Endothelial cell of umbilical vein (primary cell): ENCODE measurements around the gene RMI2. TPM values are rescaled to one million over a fixed set of nuclear protein-coding genes. Genes with fewer than 3 reads are reported as not detected.

ENCODE experiments used
- BruUV-seq: library from RNA; stranded (reverse); fragments of 400-500 nt; replicated peaks from 2 replicates; lab custom pipeline; 2021; lab: Mats Ljungman, UMichigan
- CTCF ChIA-PET: fragments of 300-600, 350-600 bp; sonication (Branson Sonifier 250); formaldehyde crosslinking; loops from one replicate; lab custom pipeline; 2021; ENCODE audit warnings: antibody characterized with exemption, inconsistent platforms; lab: Charles Lee
- POLR2A ChIA-PET: fragments of 300-600, 350-600 bp; sonication (Branson Sonifier 250); formaldehyde crosslinking; loops from one replicate; lab custom pipeline; 2021; ENCODE audit warnings: antibody characterized with exemption, inconsistent platforms; lab: Charles Lee
- DNase-seq: peaks from one replicate; pipeline ENCODE4 v3.0.0-alpha.2; 2011; ENCODE audit warnings: low read depth, low spot score
- FAIRE-seq: peaks from 2 replicates; lab custom pipeline; 2011; peaks lifted over from hg19 to GRCh38; lab: Jason Lieb, UNC
- H2AFZ ChIP-seq: 2 replicates; pipeline ENCODE4 v1.6.0; 2012; ENCODE audit warnings: low read depth, low read length, control low read depth, inconsistent platforms
- H3K27ac ChIP-seq: 2 replicates; pipeline ENCODE4 v1.5.1; 2011; ENCODE audit warnings: low read depth, mild to moderate bottlenecking, control low read depth, low read length, moderate library complexity; ENCODE audit not compliant: insufficient read depth
- H3K27me3 ChIP-seq, 2 experiments: 2 replicates each; pipeline versions ENCODE4 v1.6.0 to v1.6.1; 2011; ENCODE audit warnings: low read length in 2 of 2, mixed read lengths in 1 of 2; ENCODE audit not compliant: control insufficient read depth in 2 of 2, insufficient read depth in 2 of 2
- H3K36me3 ChIP-seq, 2 experiments: 2 replicates in 1 of 2; 3 replicates in 1 of 2; pipeline ENCODE4 v1.5.1; 2011; ENCODE audit warnings: low read length in 2 of 2, mild to moderate bottlenecking in 1 of 2, moderate library complexity in 1 of 2; ENCODE audit not compliant: control insufficient read depth in 2 of 2, insufficient read depth in 2 of 2; ENCODE audit errors: extremely low read depth in 1 of 2
- H3K4me1 ChIP-seq: 3 replicates; pipeline ENCODE4 v1.5.1; 2011; ENCODE audit warnings: mild to moderate bottlenecking, low read length; ENCODE audit not compliant: control insufficient read depth, insufficient read depth; ENCODE audit errors: extremely low read depth
- H3K4me2 ChIP-seq: 2 replicates; pipeline ENCODE4 v1.6.1; 2011; ENCODE audit warnings: low read length, control low read depth, mixed read lengths; ENCODE audit not compliant: insufficient read depth
- H3K4me3 ChIP-seq, 3 experiments: fragments of 200-600 bp in 1 of 3; sonication (generic), shearing (Covaris generic) in 1 of 3; replicated peaks in 1 of 3; 2 replicates each; pipeline ENCODE4 v1.5.1; 2011 to 2016; ENCODE audit warnings: control low read depth in 3 of 3, low read length in 3 of 3, mild to moderate bottlenecking in 2 of 3, inconsistent platforms in 1 of 3, low read depth in 1 of 3, moderate library complexity in 1 of 3; ENCODE audit not compliant: insufficient read depth in 1 of 3
- H3K79me2 ChIP-seq: 2 replicates; pipeline ENCODE4 v1.6.0; 2012; ENCODE audit warnings: low read length, inconsistent platforms; ENCODE audit not compliant: control insufficient read depth, insufficient read depth
- H3K9ac ChIP-seq: replicated peaks from 2 replicates; pipeline ENCODE3; 2011; ENCODE audit warnings: low read length, control low read depth; ENCODE audit not compliant: insufficient read depth; ENCODE audit errors: extremely low read depth
- H3K9me1 ChIP-seq: replicated peaks from 3 replicates; pipeline ENCODE4 v1.6.0; 2011; ENCODE audit warnings: mild to moderate bottlenecking, low read length; ENCODE audit not compliant: control insufficient read depth, insufficient read depth; ENCODE audit errors: extremely low read depth
- H3K9me3 ChIP-seq: replicated peaks from 2 replicates; pipeline ENCODE4 v1.5.1; 2012; ENCODE audit warnings: low read length, inconsistent platforms; ENCODE audit not compliant: control insufficient read depth, insufficient read depth
- H4K20me1 ChIP-seq: replicated peaks from 2 replicates; pipeline ENCODE3; 2011; ENCODE audit warnings: mild to moderate bottlenecking, low read length; ENCODE audit not compliant: control insufficient read depth, insufficient read depth; ENCODE audit errors: extremely low read depth
- EZH2 ChIP-seq: IDR thresholded peaks from 2 replicates; pipeline ENCODE4 v1.6.1; 2012; ENCODE audit warnings: borderline replicate concordance, low read depth, mild to moderate bottlenecking, moderate library complexity, low read length, inconsistent platforms; ENCODE audit not compliant: severe bottlenecking
- JUN ChIP-seq: IDR thresholded peaks from 2 replicates; pipeline ENCODE4 v1.6.1; 2011; ENCODE audit warnings: borderline replicate concordance, low read depth; ENCODE audit not compliant: insufficient read length, insufficient read depth
- POLR2AphosphoS5 ChIP-seq: IDR thresholded peaks from 2 replicates; pipeline ENCODE4 v1.6.1; 2012; ENCODE audit warnings: low read depth, mild to moderate bottlenecking, control low read depth, low read length, moderate library complexity; ENCODE audit not compliant: insufficient read depth
- dilution Hi-C: fragments of 300-500 bp; cut with MboI; formaldehyde crosslinking; loops from one replicate; pipeline ENCODE4 v1.15.0; 2019; ENCODE audit warnings: low sequenced_read_pairs; ENCODE audit not compliant: extremely low pct_ligation_motif_present
- intact Hi-C: fragments of 100-400 bp; cut with micrococcal nuclease; formaldehyde crosslinking; loops from one replicate; pipeline ENCODE4 v1.10.0; 2022
- polyA plus RNA-seq, 4 experiments: library from polyadenylated mRNA; depleted of rRNA in 3 of 4; stranded (reverse) in 3 of 4; unstranded in 1 of 4; fragments of >200 nt; gene quantifications; 2 replicates each; pipeline versions ENCODE4 v1.2.1 to v1.2.3, GENCODE V29; 2011 to 2012; ENCODE audit warnings: missing spikeins in 1 of 4
- total RNA-seq: library from RNA; stranded (reverse); gene quantifications from 2 replicates; pipeline ENCODE4 v1.2.3, GENCODE V29; 2021
- TF ChIP-seq, protein P1 (sequence below), 2 donors: IDR thresholded peaks; 1 replicate in 1 of 2; 2 replicates in 1 of 2; pipeline ENCODE4 v1.5.1; 2011; ENCODE audit warnings: low read length in 2 of 2, mild to moderate bottlenecking in 2 of 2, moderate library complexity in 2 of 2, control low read depth in 1 of 2, inconsistent platforms in 1 of 2, low read depth in 1 of 2; ENCODE audit not compliant: insufficient read depth in 1 of 2; ENCODE audit errors: extremely low read depth in 1 of 2
- TF ChIP-seq, protein P2 (sequence below): IDR thresholded peaks from 2 replicates; pipeline ENCODE4 v1.6.1; 2011; ENCODE audit not compliant: insufficient read depth, insufficient read length

RMI2 gene
- total and polyA plus RNA-seq, 2 donors (not counting 3 experiments of a cell fraction or from before 2014, with no cell fraction given) = 5.3 to 7.7 TPM

DNA sequence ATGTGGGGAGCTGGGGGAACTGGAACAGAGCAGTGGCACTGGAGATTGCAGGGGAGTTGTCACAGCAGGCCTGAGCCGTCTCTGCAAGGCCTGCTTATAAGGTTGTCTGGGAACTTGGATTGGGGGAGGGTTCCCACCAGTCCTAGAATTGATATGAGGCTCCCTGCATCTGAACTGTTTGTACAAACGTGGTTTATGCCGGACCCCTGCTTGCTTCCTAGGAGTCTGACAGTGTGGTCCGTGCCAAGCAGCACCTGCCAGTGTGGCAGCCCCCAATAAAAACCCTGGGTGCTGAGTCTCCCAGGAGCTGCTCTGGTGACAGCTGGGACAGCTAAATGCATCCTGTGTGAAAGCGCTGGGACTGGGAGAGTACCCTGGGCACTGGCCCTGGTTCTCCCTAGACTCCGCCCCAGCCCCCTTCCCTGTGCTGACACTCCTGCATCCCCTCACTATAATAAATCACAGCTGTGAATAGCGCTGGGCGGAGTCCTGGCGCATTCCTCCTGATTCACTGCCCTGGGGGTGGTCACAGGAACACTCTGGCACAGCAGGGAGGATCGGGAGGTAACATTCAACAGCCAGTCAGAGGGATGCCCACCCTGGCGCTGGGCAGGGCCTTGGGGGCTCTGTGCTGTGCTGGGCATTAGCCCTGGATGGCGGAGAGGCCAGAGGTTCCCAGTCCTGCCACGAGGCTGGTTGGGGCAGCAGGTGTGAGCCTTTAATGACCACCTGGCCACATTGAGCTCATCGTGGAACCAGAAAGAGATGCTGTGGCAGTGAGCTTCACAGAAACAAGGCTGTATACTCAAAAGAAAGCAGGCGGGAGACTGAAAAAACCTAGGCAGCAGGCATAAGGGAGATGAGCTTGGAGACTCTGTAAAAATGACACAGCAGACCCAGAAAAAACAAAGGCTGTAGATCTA is 45.6 kb downstream of the RMI2 start:
- DNase-seq (no peak), FAIRE-seq (no peak)
- CTCF ChIA-PET = interaction anchor here (0.7 to 1.5 kb wide), 5 partner anchors 16 to 677 kb away, joined by 3 read pairs; no protein-coding TSS in a partner anchor
- no TSS peak for BruUV-seq
- H3K9ac ChIP-seq = no peak overlapping the region
- TF ChIP-seq, protein P1, sequence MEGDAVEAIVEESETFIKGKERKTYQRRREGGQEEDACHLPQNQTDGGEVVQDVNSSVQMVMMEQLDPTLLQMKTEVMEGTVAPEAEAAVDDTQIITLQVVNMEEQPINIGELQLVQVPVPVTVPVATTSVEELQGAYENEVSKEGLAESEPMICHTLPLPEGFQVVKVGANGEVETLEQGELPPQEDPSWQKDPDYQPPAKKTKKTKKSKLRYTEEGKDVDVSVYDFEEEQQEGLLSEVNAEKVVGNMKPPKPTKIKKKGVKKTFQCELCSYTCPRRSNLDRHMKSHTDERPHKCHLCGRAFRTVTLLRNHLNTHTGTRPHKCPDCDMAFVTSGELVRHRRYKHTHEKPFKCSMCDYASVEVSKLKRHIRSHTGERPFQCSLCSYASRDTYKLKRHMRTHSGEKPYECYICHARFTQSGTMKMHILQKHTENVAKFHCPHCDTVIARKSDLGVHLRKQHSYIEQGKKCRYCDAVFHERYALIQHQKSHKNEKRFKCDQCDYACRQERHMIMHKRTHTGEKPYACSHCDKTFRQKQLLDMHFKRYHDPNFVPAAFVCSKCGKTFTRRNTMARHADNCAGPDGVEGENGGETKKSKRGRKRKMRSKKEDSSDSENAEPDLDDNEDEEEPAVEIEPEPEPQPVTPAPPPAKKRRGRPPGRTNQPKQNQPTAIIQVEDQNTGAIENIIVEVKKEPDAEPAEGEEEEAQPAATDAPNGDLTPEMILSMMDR (IDR thresholded peaks at IDR 0.05; ENCODE audit: extremely low read depth in 1 of 2, insufficient read depth in 1 of 2, low read depth in 1 of 2, low read length in 2 of 2) = no peak
- TF ChIP-seq, protein P2, sequence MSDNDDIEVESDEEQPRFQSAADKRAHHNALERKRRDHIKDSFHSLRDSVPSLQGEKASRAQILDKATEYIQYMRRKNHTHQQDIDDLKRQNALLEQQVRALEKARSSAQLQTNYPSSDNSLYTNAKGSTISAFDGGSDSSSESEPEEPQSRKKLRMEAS = no peak
- TF ChIP-seq JUN (no peak), POLR2AphosphoS5 (no peak), EZH2 (no peak)
- no peak overlapping the region for H2AFZ ChIP-seq
- no peak overlapping the region for H3K4me3 ChIP-seq
- no peaks in the 10 kb centered on the region for H3K4me1 ChIP-seq
- no peaks in the 10 kb centered on the region for H3K79me2 ChIP-seq
- H3K36me3 ChIP-seq = no peaks in the 10 kb centered on the region
- no peaks in the 10 kb centered on the region for H3K27me3 ChIP-seq
- no peaks in the 10 kb centered on the region for H3K9me3 ChIP-seq
- no peak overlapping the region for H3K4me2 ChIP-seq
- POLR2A ChIA-PET = no interaction called here
- intact Hi-C loops (no loop called here), dilution Hi-C loops (no loop called here)
- no peaks in the 10 kb centered on the region for H3K9me1 ChIP-seq
- H4K20me1 ChIP-seq = no peaks in the 10 kb centered on the region
- no peak overlapping the region for H3K27ac ChIP-seq
